ENCODE results near the gene ADGRA3.

The ADGRA3 gene

DNA sequence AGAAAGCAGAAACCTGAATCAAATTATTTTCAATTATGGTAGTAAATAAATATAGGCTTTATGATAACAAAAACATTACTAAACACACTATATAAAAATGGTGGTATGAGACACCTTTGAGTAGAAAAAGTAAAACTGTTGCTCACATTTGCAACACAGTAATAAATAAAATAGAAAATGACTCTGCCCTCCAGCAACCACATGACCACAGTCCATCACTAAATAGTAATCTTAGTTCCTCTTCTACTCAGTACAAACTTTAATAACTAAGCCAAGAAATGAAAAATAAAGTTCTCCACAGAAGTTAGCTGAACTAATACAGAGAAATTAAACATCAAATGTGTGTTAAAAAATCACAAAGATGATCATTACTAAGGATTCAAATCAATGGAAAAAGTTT is 108.5 kb downstream of the ADGRA3 start (continued):
- TF ChIP-seq, protein P1, sequence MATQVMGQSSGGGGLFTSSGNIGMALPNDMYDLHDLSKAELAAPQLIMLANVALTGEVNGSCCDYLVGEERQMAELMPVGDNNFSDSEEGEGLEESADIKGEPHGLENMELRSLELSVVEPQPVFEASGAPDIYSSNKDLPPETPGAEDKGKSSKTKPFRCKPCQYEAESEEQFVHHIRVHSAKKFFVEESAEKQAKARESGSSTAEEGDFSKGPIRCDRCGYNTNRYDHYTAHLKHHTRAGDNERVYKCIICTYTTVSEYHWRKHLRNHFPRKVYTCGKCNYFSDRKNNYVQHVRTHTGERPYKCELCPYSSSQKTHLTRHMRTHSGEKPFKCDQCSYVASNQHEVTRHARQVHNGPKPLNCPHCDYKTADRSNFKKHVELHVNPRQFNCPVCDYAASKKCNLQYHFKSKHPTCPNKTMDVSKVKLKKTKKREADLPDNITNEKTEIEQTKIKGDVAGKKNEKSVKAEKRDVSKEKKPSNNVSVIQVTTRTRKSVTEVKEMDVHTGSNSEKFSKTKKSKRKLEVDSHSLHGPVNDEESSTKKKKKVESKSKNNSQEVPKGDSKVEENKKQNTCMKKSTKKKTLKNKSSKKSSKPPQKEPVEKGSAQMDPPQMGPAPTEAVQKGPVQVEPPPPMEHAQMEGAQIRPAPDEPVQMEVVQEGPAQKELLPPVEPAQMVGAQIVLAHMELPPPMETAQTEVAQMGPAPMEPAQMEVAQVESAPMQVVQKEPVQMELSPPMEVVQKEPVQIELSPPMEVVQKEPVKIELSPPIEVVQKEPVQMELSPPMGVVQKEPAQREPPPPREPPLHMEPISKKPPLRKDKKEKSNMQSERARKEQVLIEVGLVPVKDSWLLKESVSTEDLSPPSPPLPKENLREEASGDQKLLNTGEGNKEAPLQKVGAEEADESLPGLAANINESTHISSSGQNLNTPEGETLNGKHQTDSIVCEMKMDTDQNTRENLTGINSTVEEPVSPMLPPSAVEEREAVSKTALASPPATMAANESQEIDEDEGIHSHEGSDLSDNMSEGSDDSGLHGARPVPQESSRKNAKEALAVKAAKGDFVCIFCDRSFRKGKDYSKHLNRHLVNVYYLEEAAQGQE (tag by site-specific recombination; IDR thresholded peaks at IDR 0.05) = no peak

DNA sequence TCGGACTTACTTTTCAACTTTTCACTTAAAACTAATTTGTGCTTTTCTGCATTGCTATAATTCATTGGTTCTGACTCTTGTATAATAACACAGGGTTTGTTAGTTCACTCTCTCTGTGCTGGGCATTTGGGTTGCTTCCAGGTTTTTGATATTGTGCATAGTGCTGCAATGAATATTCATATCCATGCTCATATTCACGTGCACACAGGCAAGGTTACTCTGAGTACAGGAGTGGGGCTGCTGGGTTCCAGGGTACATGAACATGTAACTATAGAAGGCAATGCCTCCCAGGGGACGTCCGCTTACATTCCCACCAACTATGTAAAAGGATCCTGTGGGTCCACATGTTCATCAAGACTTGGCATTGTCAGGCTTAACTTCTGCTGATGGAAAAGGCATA is 117.2 kb downstream of the ADGRA3 start:
- TF ChIP-seq ZFP3 (tag by site-specific recombination; IDR thresholded peaks at IDR 0.05; ENCODE audit: low read depth) (no peak), IKZF3 (tag by site-specific recombination; IDR thresholded peaks at IDR 0.05) (no peak), ZNF146 (tag by site-specific recombination; IDR thresholded peaks at IDR 0.05) (no peak), ZNF561 (tag by site-specific recombination; IDR thresholded peaks at IDR 0.05; ENCODE audit: borderline replicate concordance) (no peak), ZNF585B (tag by site-specific recombination; IDR thresholded peaks at IDR 0.05) (no peak), ZNF664 (tag by site-specific recombination; IDR thresholded peaks at IDR 0.05) (no peak), ZNF266 (tag by site-specific recombination; IDR thresholded peaks at IDR 0.05; ENCODE audit: low read depth) (no peak), ZNF658 (tag by site-specific recombination; IDR thresholded peaks at IDR 0.05) (no peak), SALL2 (tag by site-specific recombination; IDR thresholded peaks at IDR 0.05; ENCODE audit: borderline replicate concordance) (no peak), ZNF302 (tag by site-specific recombination; IDR thresholded peaks at IDR 0.05; ENCODE audit: low read depth) (no peak), MZF1 (tag by site-specific recombination; IDR thresholded peaks at IDR 0.05; ENCODE audit: borderline replicate concordance) (no peak), ZNF776 (tag by site-specific recombination; IDR thresholded peaks at IDR 0.05; ENCODE audit: borderline replicate concordance) (no peak), ZNF155 (tag by site-specific recombination; IDR thresholded peaks at IDR 0.05) (no peak)
- TF ChIP-seq, protein P2, sequence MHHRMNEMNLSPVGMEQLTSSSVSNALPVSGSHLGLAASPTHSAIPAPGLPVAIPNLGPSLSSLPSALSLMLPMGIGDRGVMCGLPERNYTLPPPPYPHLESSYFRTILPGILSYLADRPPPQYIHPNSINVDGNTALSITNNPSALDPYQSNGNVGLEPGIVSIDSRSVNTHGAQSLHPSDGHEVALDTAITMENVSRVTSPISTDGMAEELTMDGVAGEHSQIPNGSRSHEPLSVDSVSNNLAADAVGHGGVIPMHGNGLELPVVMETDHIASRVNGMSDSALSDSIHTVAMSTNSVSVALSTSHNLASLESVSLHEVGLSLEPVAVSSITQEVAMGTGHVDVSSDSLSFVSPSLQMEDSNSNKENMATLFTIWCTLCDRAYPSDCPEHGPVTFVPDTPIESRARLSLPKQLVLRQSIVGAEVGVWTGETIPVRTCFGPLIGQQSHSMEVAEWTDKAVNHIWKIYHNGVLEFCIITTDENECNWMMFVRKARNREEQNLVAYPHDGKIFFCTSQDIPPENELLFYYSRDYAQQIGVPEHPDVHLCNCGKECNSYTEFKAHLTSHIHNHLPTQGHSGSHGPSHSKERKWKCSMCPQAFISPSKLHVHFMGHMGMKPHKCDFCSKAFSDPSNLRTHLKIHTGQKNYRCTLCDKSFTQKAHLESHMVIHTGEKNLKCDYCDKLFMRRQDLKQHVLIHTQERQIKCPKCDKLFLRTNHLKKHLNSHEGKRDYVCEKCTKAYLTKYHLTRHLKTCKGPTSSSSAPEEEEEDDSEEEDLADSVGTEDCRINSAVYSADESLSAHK (tag by site-specific recombination; IDR thresholded peaks at IDR 0.05) = no peak
- TF ChIP-seq, protein P3, sequence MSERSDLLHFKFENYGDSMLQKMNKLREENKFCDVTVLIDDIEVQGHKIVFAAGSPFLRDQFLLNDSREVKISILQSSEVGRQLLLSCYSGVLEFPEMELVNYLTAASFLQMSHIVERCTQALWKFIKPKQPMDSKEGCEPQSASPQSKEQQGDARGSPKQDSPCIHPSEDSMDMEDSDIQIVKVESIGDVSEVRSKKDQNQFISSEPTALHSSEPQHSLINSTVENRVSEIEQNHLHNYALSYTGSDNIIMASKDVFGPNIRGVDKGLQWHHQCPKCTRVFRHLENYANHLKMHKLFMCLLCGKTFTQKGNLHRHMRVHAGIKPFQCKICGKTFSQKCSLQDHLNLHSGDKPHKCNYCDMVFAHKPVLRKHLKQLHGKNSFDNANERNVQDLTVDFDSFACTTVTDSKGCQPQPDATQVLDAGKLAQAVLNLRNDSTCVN (tag by site-specific recombination; optimal IDR thresholded peaks at IDR 0.05) = no peak
- TF ChIP-seq, protein P4, sequence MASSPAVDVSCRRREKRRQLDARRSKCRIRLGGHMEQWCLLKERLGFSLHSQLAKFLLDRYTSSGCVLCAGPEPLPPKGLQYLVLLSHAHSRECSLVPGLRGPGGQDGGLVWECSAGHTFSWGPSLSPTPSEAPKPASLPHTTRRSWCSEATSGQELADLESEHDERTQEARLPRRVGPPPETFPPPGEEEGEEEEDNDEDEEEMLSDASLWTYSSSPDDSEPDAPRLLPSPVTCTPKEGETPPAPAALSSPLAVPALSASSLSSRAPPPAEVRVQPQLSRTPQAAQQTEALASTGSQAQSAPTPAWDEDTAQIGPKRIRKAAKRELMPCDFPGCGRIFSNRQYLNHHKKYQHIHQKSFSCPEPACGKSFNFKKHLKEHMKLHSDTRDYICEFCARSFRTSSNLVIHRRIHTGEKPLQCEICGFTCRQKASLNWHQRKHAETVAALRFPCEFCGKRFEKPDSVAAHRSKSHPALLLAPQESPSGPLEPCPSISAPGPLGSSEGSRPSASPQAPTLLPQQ (tag by site-specific recombination; IDR thresholded peaks at IDR 0.05) = no peak
- Histone ChIP-seq H3K9me3 (ENCODE audit: control insufficient read depth, insufficient read depth, low read depth, low read length) (no peaks in the 10 kb centered on the region), H3K27ac (ENCODE audit: extremely low read depth, low read depth, low read length) (no peak overlapping the region), H3K36me3 (ENCODE audit: control insufficient read depth in 2 of 2, insufficient read depth in 1 of 2, low read length in 2 of 2) (peaks cover 0 to 28% of the 10 kb centered on the region in 2 experiments; a peak in 2 of 3 replicates), H3K4me1 (ENCODE audit: control insufficient read depth, insufficient read depth, low read length) (no peaks in the 10 kb centered on the region), H3K4me3 (ENCODE audit: low read depth, low read length) (no peak overlapping the region)
- ChIA-PET POLR2A (no interaction called here), CTCF (no interaction called here)

All from HEK293 (cell line).